GM18951 (cell line): ENCODE data around the gene EPHA3.

ENCODE experiments used
- POLR2A ChIP-seq: IDR thresholded peaks from 4 replicates; pipeline ENCODE4 v1.6.1; 2011; ENCODE audit warnings: mild to moderate bottlenecking; ENCODE audit not compliant: insufficient read length, insufficient read depth; ENCODE audit errors: extremely low read depth
- in situ Hi-C: fragments of 300-500 bp; cut with MboI; formaldehyde crosslinking; loops from one replicate; pipeline ENCODE4 v1.12.0; 2022; ENCODE audit warnings: low sequenced_read_pairs, mixed read lengths, inconsistent platforms; ENCODE audit not compliant: unreplicated experiment

The EPHA3 gene

DNA sequence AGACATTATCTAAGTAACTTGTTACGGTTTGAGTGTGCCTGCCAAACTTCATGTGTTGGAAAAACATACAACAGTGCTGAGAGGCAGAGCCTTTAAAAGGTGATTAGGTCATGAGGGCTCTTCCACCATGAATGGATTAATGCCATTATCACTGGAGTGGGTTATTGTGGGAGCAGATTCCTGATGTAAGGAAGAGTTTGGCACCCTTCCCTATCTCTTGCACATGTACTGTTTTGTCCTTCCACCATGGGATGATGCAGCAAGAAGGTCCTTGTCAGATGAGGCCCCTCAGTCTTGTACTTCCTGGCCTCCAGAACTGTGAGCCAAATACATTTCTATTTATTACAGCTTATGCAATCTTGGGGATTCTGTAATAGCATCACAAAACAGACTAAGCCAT is 413.9 kb downstream of the EPHA3 start:
- in situ Hi-C loops: no loop called here
- TF ChIP-seq POLR2A: no peak

DNA sequence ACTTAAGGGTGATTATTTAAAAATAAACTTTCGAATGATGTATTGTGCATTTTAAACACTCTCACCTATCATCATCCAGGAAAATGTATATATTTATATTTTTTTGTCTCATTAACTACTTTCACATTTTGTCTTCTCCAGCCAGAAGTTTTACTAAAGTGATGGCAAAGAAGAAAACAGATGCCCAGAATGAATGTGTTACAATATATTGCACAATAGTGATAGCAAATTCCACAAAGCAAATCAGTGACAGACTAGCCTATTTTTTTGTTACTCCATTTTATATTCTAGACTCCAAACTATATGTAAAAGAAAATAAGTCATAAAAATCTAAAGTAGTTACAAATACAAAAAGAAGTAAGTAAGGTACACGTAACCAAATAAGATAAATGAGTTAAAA is 414.7 kb downstream of the EPHA3 start:
- in situ Hi-C loops: no loop called here
- TF ChIP-seq POLR2A: no peak

DNA sequence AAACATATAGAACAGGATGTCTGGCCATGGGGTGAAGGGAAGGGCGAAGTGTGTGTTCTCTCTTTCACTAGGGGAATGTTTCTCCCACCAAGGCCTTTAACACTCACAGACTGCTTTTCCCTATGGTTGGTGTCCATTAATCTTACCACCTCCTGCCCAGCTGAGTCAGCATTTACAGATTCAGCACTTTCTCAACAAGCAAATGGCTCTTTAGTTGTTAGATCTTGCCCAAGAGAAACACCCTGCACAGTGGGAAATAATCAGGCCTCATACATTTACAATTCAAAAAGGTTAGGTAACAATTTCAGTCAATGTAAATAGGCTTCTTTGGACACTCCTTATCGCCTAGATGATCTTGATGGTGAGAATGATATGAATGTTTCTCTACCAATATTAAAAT is 418.2 kb downstream of the EPHA3 start:
- in situ Hi-C loops: no loop called here
- TF ChIP-seq POLR2A: no peak

DNA sequence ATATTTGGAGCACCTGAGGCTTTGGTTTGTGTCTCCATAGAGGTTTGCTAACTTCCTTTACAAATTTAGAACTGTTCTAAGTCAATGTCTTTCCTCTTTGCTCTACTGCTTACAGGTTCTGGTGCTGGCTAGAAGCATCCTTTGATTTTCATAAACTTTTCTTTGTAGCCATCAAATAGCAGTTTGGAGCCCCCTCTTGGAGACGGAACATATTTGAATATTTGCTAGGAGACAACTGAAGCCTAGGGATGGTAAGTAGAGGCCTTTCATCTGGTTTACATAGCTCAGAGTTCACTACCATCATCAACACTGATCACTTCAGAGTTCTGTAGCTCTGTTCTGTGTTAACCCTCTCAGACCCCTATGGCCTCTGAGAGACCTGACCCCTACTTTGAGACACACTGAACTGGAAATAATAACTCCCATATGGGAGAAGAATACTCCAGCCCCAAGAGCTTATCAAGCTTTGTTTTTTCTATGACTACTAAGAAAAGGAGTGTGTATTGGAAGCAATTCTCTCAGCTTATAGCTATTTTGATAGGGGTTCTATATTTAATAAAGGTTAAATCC is 420.4 kb downstream of the EPHA3 start:
- no peak for TF ChIP-seq POLR2A
- in situ Hi-C loops: no loop called here
